K562 (cell line): Measurements from ENCODE around the gene TMTC3. TPM values are rescaled to one million over a fixed set of nuclear protein-coding genes. Genes with fewer than 3 reads are reported as not detected.

Experiments
- ATAC-seq: fragments of 200-7000 bp; cut with Tn5 transposase; 3 replicates; pipeline ENCODE4 v1.9.1; 2020; ENCODE audit warnings: moderate library complexity
- BruUV-seq: library from RNA; stranded (reverse); fragments of 400-500 nt; replicated peaks from 2 replicates; lab custom pipeline; 2021; lab: Mats Ljungman, UMichigan
- CTCF ChIA-PET: fragments of 300-600 bp; formaldehyde crosslinking; extraction: SDS; loops from one replicate; lab custom pipeline; 2021; ENCODE audit warnings: low intra/inter-chr PET ratio; lab: Yijun Ruan, JAX
- POLR2A ChIA-PET: fragments of 300-600, 350-650 bp; sonication (Branson Sonifier 250); formaldehyde crosslinking; extraction: SDS; loops from one replicate; lab custom pipeline; 2021; ENCODE audit warnings: antibody characterized with exemption, inconsistent platforms; lab: Yijun Ruan, JAX
- DNase-seq, 4 experiments: peaks; one replicate each; pipeline versions ENCODE4 v3.0.0 to v3.0.0-alpha.2; 2011 to 2018; ENCODE audit warnings: low spot score in 3 of 4, mixed read lengths in 3 of 4; ENCODE audit errors: extremely low read depth in 1 of 4
- FAIRE-seq: peaks from 2 replicates; lab custom pipeline; 2011; peaks lifted over from hg19 to GRCh38; lab: Jason Lieb, UNC
- H2AFZ ChIP-seq: 2 replicates; pipeline ENCODE4 v1.6.0; 2011; ENCODE audit warnings: low read depth, low read length, control low read depth, inconsistent platforms
- H3K27ac ChIP-seq: fragments of 200-600 bp; 3 replicates; pipeline ENCODE4 v1.8.0; 2011; ENCODE audit warnings: low read depth, mild to moderate bottlenecking, control low read depth, inconsistent platforms, low read length, moderate library complexity, mixed read lengths; ENCODE audit errors: extremely low read depth
- H3K27me3 ChIP-seq, 2 experiments: fragments of 300-600 bp in 1 of 2; 2 replicates in 1 of 2; 3 replicates in 1 of 2; pipeline versions ENCODE4 v1.6.0 to v1.8.0; 2011; ENCODE audit warnings: inconsistent platforms in 2 of 2, low read length in 2 of 2, mild to moderate bottlenecking in 1 of 2, mixed read lengths in 1 of 2, moderate library complexity in 1 of 2; ENCODE audit not compliant: control insufficient read depth in 2 of 2, insufficient read depth in 2 of 2
- H3K36me3 ChIP-seq: fragments of 300-600 bp; 3 replicates; pipeline ENCODE4 v1.8.0; 2011; ENCODE audit warnings: mild to moderate bottlenecking, low read length, inconsistent platforms; ENCODE audit not compliant: control insufficient read depth, insufficient read depth
- H3K4me1 ChIP-seq, 2 experiments: fragments of 200-600 bp in 1 of 2; replicated peaks in 1 of 2; 2 replicates in 1 of 2; 3 replicates in 1 of 2; pipeline versions ENCODE4 v1.5.1 to v1.8.0; 2011; ENCODE audit warnings: inconsistent platforms in 2 of 2, low read length in 2 of 2, mild to moderate bottlenecking in 1 of 2, mixed read lengths in 1 of 2, moderate library complexity in 1 of 2; ENCODE audit not compliant: control insufficient read depth in 2 of 2, insufficient read depth in 2 of 2
- H3K4me2 ChIP-seq: 2 replicates; pipeline ENCODE4 v1.6.1; 2011; ENCODE audit warnings: low read length, control low read depth, inconsistent platforms, mixed read lengths; ENCODE audit not compliant: insufficient read depth
- H3K4me3 ChIP-seq: fragments of 200-600 bp; sonication (generic), shearing (Covaris generic); 2 replicates; pipeline ENCODE4 v1.5.1; 2016; ENCODE audit warnings: control low read depth, inconsistent platforms
- H3K79me2 ChIP-seq: fragments of 200-600 bp; 3 replicates; pipeline ENCODE4 v1.8.0; 2011; ENCODE audit warnings: low read length, inconsistent platforms; ENCODE audit not compliant: control insufficient read depth, insufficient read depth
- H3K9ac ChIP-seq, 2 experiments: 2 replicates each; pipeline versions ENCODE4 v1.6.0 to v1.6.1; 2011; ENCODE audit warnings: low read depth in 2 of 2, low read length in 2 of 2, control low read depth in 1 of 2, inconsistent platforms in 1 of 2, mild to moderate bottlenecking in 1 of 2, mixed read lengths in 1 of 2; ENCODE audit not compliant: insufficient read depth in 1 of 2
- H3K9me1 ChIP-seq: one replicate; pipeline ENCODE4 v1.6.0; 2011; ENCODE audit warnings: inconsistent platforms, mild to moderate bottlenecking, low read length, moderate library complexity; ENCODE audit not compliant: control insufficient read depth, insufficient read depth
- H3K9me3 ChIP-seq: replicated peaks from 2 replicates; pipeline ENCODE4 v1.5.1; 2011; ENCODE audit warnings: low read depth, low read length, inconsistent platforms; ENCODE audit not compliant: control insufficient read depth, insufficient read depth
- H4K20me1 ChIP-seq: replicated peaks from 2 replicates; pipeline ENCODE4 v1.6.1; 2011; ENCODE audit warnings: low read length, inconsistent platforms, mixed read lengths; ENCODE audit not compliant: control insufficient read depth, insufficient read depth
- ARID2 ChIP-seq: fragments of 450-650 bp; IDR thresholded peaks from 2 replicates; pipeline ENCODE4 v1.6.1; 2017; ENCODE audit warnings: antibody characterized with exemption, mild to moderate bottlenecking
- ERF ChIP-seq: fragments of 450-650 bp; formaldehyde crosslinking; IDR thresholded peaks from 2 replicates; pipeline ENCODE4 v1.4.0; 2020; ENCODE audit warnings: mild to moderate bottlenecking, mixed read lengths
- ESRRB ChIP-seq: fragments of 250-450 bp; sonication (Bioruptor Pico); IDR thresholded peaks from 2 replicates; pipeline ENCODE4 v1.5.0; 2020; ENCODE audit warnings: mild to moderate bottlenecking, moderate library complexity, borderline replicate concordance
- FOXM1 ChIP-seq, 2 experiments: fragments of 450-650 bp in 1 of 2; sonication (generic) in 1 of 2; formaldehyde crosslinking in 1 of 2; IDR thresholded peaks; 2 replicates each; pipeline versions ENCODE4 v1.6.1 to v1.9.0; 2017 to 2022; ENCODE audit warnings: low read depth in 2 of 2, mild to moderate bottlenecking in 2 of 2, missing genetic modification reagents in 1 of 2, moderate library complexity in 1 of 2
- JUN ChIP-seq, 2 experiments: sonication (generic) in 1 of 2; formaldehyde crosslinking in 1 of 2; IDR thresholded peaks; 2 replicates each; pipeline versions ENCODE4 v1.6.1 to v1.8.0; 2012 to 2022; ENCODE audit warnings: borderline replicate concordance in 2 of 2, mild to moderate bottlenecking in 2 of 2, improper control_type of control experiment in 1 of 2, low read depth in 1 of 2, low read length in 1 of 2, missing genetic modification reagents in 1 of 2
- PHB2 ChIP-seq: fragments of 450-650 bp; IDR thresholded peaks from 2 replicates; pipeline ENCODE4 v1.6.1; 2017; ENCODE audit warnings: low read depth
- PPARD ChIP-seq: fragments of 250-450 bp; sonication (Bioruptor Pico); IDR thresholded peaks from 2 replicates; pipeline ENCODE4 v1.8.0; 2022; ENCODE audit warnings: inconsistent platforms, mild to moderate bottlenecking, moderate library complexity
- RAD21 ChIP-seq, 2 experiments: fragments of 250-450 bp in 1 of 2; fragments of 450-650 bp in 1 of 2; sonication (Bioruptor Pico) in 1 of 2; formaldehyde crosslinking in 1 of 2; IDR thresholded peaks in 1 of 2; conservative IDR thresholded peaks in 1 of 2; 2 replicates each; pipeline versions ENCODE4 v1.4.0 to v1.8.0; 2020 to 2022; ENCODE audit warnings: mild to moderate bottlenecking in 2 of 2, moderate library complexity in 1 of 2
- SREBF1 ChIP-seq: fragments of 150-350 bp; IDR thresholded peaks from 2 replicates; pipeline ENCODE4 v1.6.1; 2014; ENCODE audit warnings: antibody characterized with exemption, low read depth, low read length, borderline replicate concordance
- TEAD2 ChIP-seq: fragments of 450-650 bp; IDR thresholded peaks from 2 replicates; pipeline ENCODE4 v1.6.1; 2016; ENCODE audit warnings: missing genetic modification characterization, control low read depth, missing compliant biosample characterization
- THRA ChIP-seq: fragments of 450-650 bp; IDR thresholded peaks from 2 replicates; pipeline ENCODE4 v1.6.1; 2017; ENCODE audit warnings: mild to moderate bottlenecking, moderate library complexity
- WGBS: fragments of 100-300 bp; shearing (Covaris generic); methylation state at CpG from one replicate; pipeline ENCODE4 v1.1.6; 2016; ENCODE audit warnings: low coverage, mixed read lengths; ENCODE audit not compliant: insufficient coverage; ENCODE audit errors: missing lambda C conversion rate; 5-methylcytosine and 5-hydroxymethylcytosine counted together
- in situ Hi-C: fragments of 300-500 bp; cut with MboI; formaldehyde crosslinking; loops from 4 replicates; pipeline ENCODE4 v1.15.0; 2018; ENCODE audit warnings: inconsistent platforms, mixed read lengths
- intact Hi-C: fragments of 100-400 bp; cut with micrococcal nuclease; formaldehyde crosslinking; loops from 2 replicates; pipeline ENCODE4 v1.14.2; 2022
- polyA plus RNA-seq, 8 experiments: library from polyadenylated mRNA; depleted of rRNA in 4 of 8; stranded (reverse) in 5 of 8; unstranded in 3 of 8; fragments of >200 nt; fragmentation: Nextera tagmentation in 2 of 8; fragmentation: Illumina TruSeq in 1 of 8; extraction: Ambion mirVana in 2 of 8; extraction: Trizol in 1 of 8; gene quantifications; 2 replicates each; pipeline versions ENCODE4 v1.2.1 to v1.2.3, GENCODE V29; 2011 to 2014; ENCODE audit warnings: inconsistent platforms in 1 of 8, missing spikeins in 1 of 8
- total RNA-seq, 7 experiments: library from RNA; depleted of rRNA in 6 of 7; stranded (reverse); fragments of >200 nt in 6 of 7; fragmentation: Illumina TruSeq in 2 of 7; extraction: Trizol in 2 of 7; gene quantifications; 2 replicates each; pipeline versions ENCODE4 v1.2.1 to v1.2.3, GENCODE V29; 2011 to 2021; ENCODE audit warnings: low replicate concordance in 1 of 7
- TF ChIP-seq, protein P1 (sequence below): fragments of 250-450 bp; sonication (Bioruptor Pico); IDR thresholded peaks from 2 replicates; pipeline ENCODE4 v1.4.0; 2020; ENCODE audit warnings: mild to moderate bottlenecking, moderate library complexity

The TMTC3 gene
- total and polyA plus RNA-seq, 9 of the 15 experiments (the other 6 are each of a cell fraction or from before 2014, with no cell fraction given) = 1.9 to 9.8 (median 4.7) TPM

DNA sequence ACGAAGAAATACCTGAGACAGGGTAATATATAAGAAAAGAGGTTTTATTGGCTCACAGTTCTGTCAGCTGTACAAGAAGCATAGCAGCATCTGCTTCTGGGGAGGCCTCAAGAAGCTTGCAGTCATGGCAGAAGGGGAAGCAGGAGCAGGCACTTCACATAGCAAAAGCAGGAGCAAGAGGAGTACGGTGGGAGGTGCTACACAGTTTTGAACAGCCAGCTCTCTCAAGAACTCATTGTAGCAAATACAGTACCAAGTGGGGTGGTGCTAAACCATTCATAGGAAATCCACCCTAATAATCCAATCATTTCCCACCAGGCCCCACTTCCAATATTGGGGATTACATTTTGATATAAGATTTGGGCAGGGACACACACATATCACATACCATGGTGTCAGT lies 8.0 kb downstream of the TMTC3 start:
- Histone ChIP-seq H3K9me3 (no peaks in the 10 kb centered on the region), H3K4me1 (peaks cover 0 to 2% of the 10 kb centered on the region in 2 experiments; a peak in 1 of 5 replicates), H2AFZ (no peak overlapping the region), H3K27ac (no peak overlapping the region), H3K4me2 (no peak overlapping the region), H3K9me1 (no peaks in the 10 kb centered on the region), H4K20me1 (no peaks in the 10 kb centered on the region), H3K9ac (no peak overlapping the region), H3K79me2 (peaks cover 14% of the 10 kb centered on the region), H3K27me3 (no peaks in the 10 kb centered on the region), H3K4me3 (no peak overlapping the region), H3K36me3 (peaks cover 10% of the 10 kb centered on the region; the same call in 1 of the 3 replicates)
- no peak for TF ChIP-seq ARID2
- no peak for TF ChIP-seq ERF
- TF ChIP-seq, protein P1, sequence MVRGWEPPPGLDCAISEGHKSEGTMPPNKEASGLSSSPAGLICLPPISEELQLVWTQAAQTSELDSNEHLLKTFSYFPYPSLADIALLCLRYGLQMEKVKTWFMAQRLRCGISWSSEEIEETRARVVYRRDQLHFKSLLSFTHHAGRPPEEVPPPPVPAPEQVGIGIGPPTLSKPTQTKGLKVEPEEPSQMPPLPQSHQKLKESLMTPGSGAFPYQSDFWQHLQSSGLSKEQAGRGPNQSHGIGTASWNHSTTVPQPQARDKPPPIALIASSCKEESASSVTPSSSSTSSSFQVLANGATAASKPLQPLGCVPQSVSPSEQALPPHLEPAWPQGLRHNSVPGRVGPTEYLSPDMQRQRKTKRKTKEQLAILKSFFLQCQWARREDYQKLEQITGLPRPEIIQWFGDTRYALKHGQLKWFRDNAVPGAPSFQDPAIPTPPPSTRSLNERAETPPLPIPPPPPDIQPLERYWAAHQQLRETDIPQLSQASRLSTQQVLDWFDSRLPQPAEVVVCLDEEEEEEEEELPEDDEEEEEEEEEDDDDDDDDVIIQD (CRISPR knock-in tag) = no peak
- in situ Hi-C loops = no loop called here
- FAIRE-seq (no peak), ATAC-seq (no peak), DNase-seq (no peak)
- intact Hi-C loops = no loop called here
- WGBS = 87% methylated on average over 2 of the region's 2 CpGs
- ChIA-PET POLR2A (interaction anchor here (1.3 kb wide), 1 partner anchor 10 kb away, joined by 7 read pairs; no protein-coding TSS in a partner anchor), CTCF (no interaction called here)
- no TSS peak for BruUV-seq

DNA sequence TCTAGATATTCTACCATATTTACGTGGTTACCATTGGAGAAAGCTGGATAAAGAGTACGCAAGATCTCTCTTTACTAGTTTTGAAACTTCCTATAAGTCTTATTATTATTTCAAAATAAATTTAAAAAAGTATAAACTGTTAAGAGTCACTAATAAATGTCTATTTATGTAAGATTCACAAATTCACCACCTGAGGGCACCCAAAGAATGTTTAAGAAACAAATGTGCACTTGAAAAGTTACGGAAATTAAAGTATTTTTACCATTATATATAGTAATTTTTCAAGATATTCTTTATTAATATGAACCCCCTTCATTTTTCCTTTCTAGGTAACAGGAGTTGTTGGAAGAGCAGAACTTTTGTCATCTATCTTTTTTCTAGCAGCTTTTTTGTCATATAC lies 11.9 kb downstream of the TMTC3 start:
- no TSS peak for BruUV-seq
- intact Hi-C loops = loop anchor here (2.0 kb wide), 1 partner anchor 239 kb away; no protein-coding TSS in a partner anchor
- FAIRE-seq = no peak
- no peak for TF ChIP-seq JUN (IDR thresholded peaks at IDR 0.05; ENCODE audit: borderline replicate concordance, low read depth, low read length)
- TF ChIP-seq JUN (CRISPR knock-in tag; IDR thresholded peaks at IDR 0.05; ENCODE audit: borderline replicate concordance) = no peak
- TF ChIP-seq TEAD2 (tag) = no peak
- TF ChIP-seq PPARD (CRISPR knock-in tag) = no peak
- peak; percentile 49 to 55 for TF ChIP-seq RAD21 (CRISPR knock-in tag; conservative IDR thresholded peaks at IDR 0.05 in 1 of 2, IDR thresholded peaks at IDR 0.05 in 1 of 2)
- TF ChIP-seq FOXM1 (IDR thresholded peaks at IDR 0.05; ENCODE audit: low read depth) = no peak
- TF ChIP-seq FOXM1 (CRISPR knock-in tag; IDR thresholded peaks at IDR 0.05; ENCODE audit: low read depth) = no peak
- no peak for TF ChIP-seq ESRRB (CRISPR knock-in tag)
- no peak for TF ChIP-seq SREBF1
- TF ChIP-seq PHB2 = no peak
- TF ChIP-seq THRA = no peak

More for the DNA sequence above, 11.9 kb downstream of the TMTC3 start:
- Histone ChIP-seq H3K9me3 (no peaks in the 10 kb centered on the region), H3K4me2 (no peak overlapping the region), H3K36me3 (peaks cover 8% of the 10 kb centered on the region; the same call in 1 of the 3 replicates), H3K9me1 (no peaks in the 10 kb centered on the region), H3K27ac (no peak overlapping the region), H3K9ac (no peak overlapping the region), H4K20me1 (no peaks in the 10 kb centered on the region), H3K79me2 (no peaks in the 10 kb centered on the region), H3K4me3 (no peak overlapping the region), H2AFZ (no peak overlapping the region), H3K4me1 (no peaks in the 10 kb centered on the region), H3K27me3 (no peaks in the 10 kb centered on the region)
- CTCF ChIA-PET = no interaction called here
- WGBS = 90% methylated on average over 3 of the region's 3 CpGs
- POLR2A ChIA-PET = no interaction called here
- in situ Hi-C loops = no loop called here
- no peak for ATAC-seq
- no peak for DNase-seq
